C4-2B (cell line): Measurements from ENCODE around the gene KAT7.

Source experiments
- ZFX ChIP-seq: fragments of 450-650 bp; IDR thresholded peaks from 2 replicates; pipeline ENCODE4 v1.6.1; 2017
- TF ChIP-seq, protein P1 (sequence below): fragments of 450-650 bp; conservative IDR thresholded peaks from 2 replicates; pipeline ENCODE4 v1.5.1; 2017; ENCODE audit warnings: mild to moderate bottlenecking

DNA sequence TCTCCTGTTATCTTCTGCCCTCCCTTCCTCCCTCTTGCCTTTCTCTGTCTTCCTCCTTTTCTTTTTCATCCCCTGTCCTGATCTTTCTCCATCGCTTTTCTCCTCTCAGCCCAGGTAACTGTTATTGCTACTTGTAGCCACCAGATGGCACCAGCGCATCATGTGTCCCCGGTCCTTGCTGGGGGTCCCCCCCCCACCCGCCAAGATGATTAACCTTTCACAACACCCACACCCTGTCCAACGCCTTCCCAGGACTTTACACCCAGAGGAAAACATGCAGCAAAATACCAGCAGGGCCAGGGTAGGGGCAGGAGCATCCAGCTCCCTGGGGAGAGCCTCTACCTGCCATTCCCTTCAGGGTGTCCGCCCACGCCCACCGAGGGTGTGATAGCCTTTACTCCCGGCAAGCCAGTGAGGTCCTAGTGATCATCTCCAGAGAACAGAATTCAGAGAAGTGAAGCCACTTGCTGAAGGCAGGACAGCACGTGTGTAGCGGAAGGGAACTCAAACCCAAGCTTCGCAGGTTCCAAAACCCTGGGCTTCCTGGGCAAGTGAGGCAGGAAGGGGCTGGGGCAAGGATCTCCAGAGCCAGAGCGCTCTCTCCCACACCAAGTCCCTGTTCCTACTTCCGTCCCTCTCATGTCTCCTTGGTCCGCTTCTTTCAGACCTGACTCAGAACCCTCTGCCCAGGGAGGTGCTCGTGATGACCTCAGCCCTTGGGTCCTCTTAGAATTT, 72.8 kb downstream of the KAT7 start:
- TF ChIP-seq, protein P1, sequence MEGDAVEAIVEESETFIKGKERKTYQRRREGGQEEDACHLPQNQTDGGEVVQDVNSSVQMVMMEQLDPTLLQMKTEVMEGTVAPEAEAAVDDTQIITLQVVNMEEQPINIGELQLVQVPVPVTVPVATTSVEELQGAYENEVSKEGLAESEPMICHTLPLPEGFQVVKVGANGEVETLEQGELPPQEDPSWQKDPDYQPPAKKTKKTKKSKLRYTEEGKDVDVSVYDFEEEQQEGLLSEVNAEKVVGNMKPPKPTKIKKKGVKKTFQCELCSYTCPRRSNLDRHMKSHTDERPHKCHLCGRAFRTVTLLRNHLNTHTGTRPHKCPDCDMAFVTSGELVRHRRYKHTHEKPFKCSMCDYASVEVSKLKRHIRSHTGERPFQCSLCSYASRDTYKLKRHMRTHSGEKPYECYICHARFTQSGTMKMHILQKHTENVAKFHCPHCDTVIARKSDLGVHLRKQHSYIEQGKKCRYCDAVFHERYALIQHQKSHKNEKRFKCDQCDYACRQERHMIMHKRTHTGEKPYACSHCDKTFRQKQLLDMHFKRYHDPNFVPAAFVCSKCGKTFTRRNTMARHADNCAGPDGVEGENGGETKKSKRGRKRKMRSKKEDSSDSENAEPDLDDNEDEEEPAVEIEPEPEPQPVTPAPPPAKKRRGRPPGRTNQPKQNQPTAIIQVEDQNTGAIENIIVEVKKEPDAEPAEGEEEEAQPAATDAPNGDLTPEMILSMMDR = peak; percentile 93
- no peak for TF ChIP-seq ZFX
